HEK293 (cell line): ENCODE results near the gene LUC7L.

Source experiments
- CTCF ChIA-PET: fragments of 350-600 bp; formaldehyde crosslinking; extraction: SDS; loops from one replicate; lab custom pipeline; 2021; ENCODE audit warnings: antibody characterized with exemption; lab: Yijun Ruan, JAX
- POLR2A ChIA-PET: fragments of 300-600 bp; formaldehyde crosslinking; extraction: SDS; loops from one replicate; lab custom pipeline; 2020; ENCODE audit warnings: antibody characterized with exemption, inconsistent platforms; lab: Yijun Ruan, JAX
- H3K27ac ChIP-seq: fragments of 200-500 bp; sonication (Bioruptor generic); 2 replicates; pipeline ENCODE4 v1.5.1; 2014; ENCODE audit warnings: low read depth, low read length, control low read depth, inconsistent platforms; ENCODE audit errors: extremely low read depth
- H3K36me3 ChIP-seq, 2 experiments: fragments of 200-500 bp in 1 of 2; sonication (Bioruptor generic) in 1 of 2; 1 replicate in 1 of 2; 2 replicates in 1 of 2; pipeline ENCODE4 v1.5.1; 2014 to 2017; ENCODE audit warnings: inconsistent platforms in 2 of 2, low read length in 2 of 2; ENCODE audit not compliant: control insufficient read depth in 2 of 2, insufficient read depth in 1 of 2
- H3K4me1 ChIP-seq: fragments of 200-500 bp; sonication (Bioruptor generic); 2 replicates; pipeline ENCODE4 v1.5.1; 2014; ENCODE audit warnings: mild to moderate bottlenecking, low read length, inconsistent platforms; ENCODE audit not compliant: control insufficient read depth, insufficient read depth
- H3K4me3 ChIP-seq: 2 replicates; pipeline ENCODE4 v1.5.1; 2011; ENCODE audit warnings: low read depth, mild to moderate bottlenecking, control low read depth, low read length, moderate library complexity
- H3K9me3 ChIP-seq: fragments of 200-500 bp; sonication (Bioruptor generic); 2 replicates; pipeline ENCODE4 v1.5.1; 2014; ENCODE audit warnings: low read depth, low read length, inconsistent platforms; ENCODE audit not compliant: control insufficient read depth, insufficient read depth
- WT1 ChIP-seq: fragments of 450-650 bp; formaldehyde crosslinking; IDR thresholded peaks from 2 replicates; pipeline ENCODE4 v1.5.1; 2016; ENCODE audit warnings: missing biosample characterization, missing genetic modification characterization
- ZBTB6 ChIP-seq: fragments of 450-650 bp; formaldehyde crosslinking; IDR thresholded peaks from 2 replicates; pipeline ENCODE4 v1.5.1; 2017; ENCODE audit warnings: missing biosample characterization, missing genetic modification characterization
- ZBTB8A ChIP-seq: fragments of 450-650 bp; formaldehyde crosslinking; IDR thresholded peaks from 2 replicates; pipeline ENCODE4 v1.5.1; 2016; ENCODE audit warnings: missing biosample characterization, missing genetic modification characterization
- ZNF146 ChIP-seq: fragments of 450-650 bp; formaldehyde crosslinking; IDR thresholded peaks from 2 replicates; pipeline ENCODE4 v1.5.1; 2016; ENCODE audit warnings: missing biosample characterization, missing genetic modification characterization
- ZNF580 ChIP-seq: fragments of 450-650 bp; formaldehyde crosslinking; IDR thresholded peaks from 2 replicates; pipeline ENCODE4 v1.5.1; 2016; ENCODE audit warnings: missing biosample characterization, missing genetic modification characterization
- ZNF600 ChIP-seq: fragments of 450-650 bp; formaldehyde crosslinking; IDR thresholded peaks from 2 replicates; pipeline ENCODE4 v1.5.1; 2016; ENCODE audit warnings: missing biosample characterization, missing genetic modification characterization
- ZNF701 ChIP-seq: fragments of 450-650 bp; formaldehyde crosslinking; IDR thresholded peaks from 2 replicates; pipeline ENCODE4 v1.5.1; 2016; ENCODE audit warnings: missing biosample characterization, missing genetic modification characterization
- ZSCAN30 ChIP-seq: fragments of 450-650 bp; IDR thresholded peaks from 2 replicates; pipeline ENCODE4 v1.5.1; 2018; ENCODE audit warnings: missing biosample characterization, mild to moderate bottlenecking, missing genetic modification characterization, moderate library complexity

LUC7L gene

GRCh38 chr16:143047-143446, 86.2 kb downstream of the LUC7L start (continued):
- no peak for TF ChIP-seq WT1
- TF ChIP-seq ZNF580 (tag by site-specific recombination): no peak

- Histone ChIP-seq H3K27ac (no peak overlapping the region), H3K4me3 (no peak overlapping the region), H3K4me1 (no peaks in the 10 kb centered on the region), H3K9me3 (no peaks in the 10 kb centered on the region), H3K36me3 (no peaks in the 10 kb centered on the region; a peak in 1 of 3 replicates)
- TF ChIP-seq ZBTB8A (tag by site-specific recombination): 0 out of 2 replicates have a peak, but pooled peaks have one; percentile 17
- TF ChIP-seq ZNF701 (tag by site-specific recombination): 0 out of 2 replicates have a peak, but pooled peaks have one; percentile 62
- no peak for TF ChIP-seq ZBTB6 (tag by site-specific recombination)
- POLR2A ChIA-PET: no interaction called here
- CTCF ChIA-PET: interaction anchor here (0.6 to 1.1 kb wide), 3 partner anchors 34 to 77 kb away, joined by 3 to 5 read pairs (median 4); partner anchors contain the start of gene RHBDF1
These were observed 86.8 kb downstream of the LUC7L start for GRCh38 chr16:142405-142967.

GRCh38 chr16:140175-140857, 88.9 kb downstream of the LUC7L start:
- Histone ChIP-seq H3K9me3 (no peaks in the 10 kb centered on the region), H3K4me1 (no peaks in the 10 kb centered on the region), H3K36me3 (peaks cover 0 to 4% of the 10 kb centered on the region in 2 experiments; a peak in 1 of 3 replicates), H3K4me3 (no peak overlapping the region), H3K27ac (no peak overlapping the region)
- ChIA-PET CTCF (interaction anchor here (1.2 to 2.2 kb wide), 3 partner anchors 23 to 183 kb away, joined by 3 to 5 read pairs (median 3); no protein-coding TSS in a partner anchor), POLR2A (no interaction called here)
- 0 out of 2 replicates have a peak, but pooled peaks have one; percentile 36 for TF ChIP-seq ZNF580 (tag by site-specific recombination)
- no peak for TF ChIP-seq ZSCAN30 (tag by site-specific recombination)
- no peak for TF ChIP-seq ZNF600 (tag by site-specific recombination)
- TF ChIP-seq ZNF146 (tag by site-specific recombination): peak; percentile 99
